GM18870 (cell line): ENCODE measurements around the gene CMKLR1.

ENCODE experiments used
- ATAC-seq: cut with Tn5 transposase; IDR thresholded peaks from one replicate; pipeline ENCODE4 v1.9.1; 2021; ENCODE audit warnings: moderate library complexity; ENCODE audit not compliant: unreplicated experiment

CMKLR1 gene

GRCh38 chr12:108363165-108363564 lies 24.1 kb upstream of the CMKLR1 start:
- ATAC-seq = no peak

GRCh38 chr12:108361606-108362005 lies 22.5 kb upstream of the CMKLR1 start:
- no peak for ATAC-seq

- ATAC-seq = no peak
These were observed 21.4 kb upstream of the CMKLR1 start for GRCh38 chr12:108360487-108360886.

GRCh38 chr12:108360057-108360456 lies 20.9 kb upstream of the CMKLR1 start:
- ATAC-seq = no peak

GRCh38 chr12:108358580-108358965 lies 19.5 kb upstream of the CMKLR1 start:
- ATAC-seq = no peak

GRCh38 chr12:108357834-108358579 lies 18.9 kb upstream of the CMKLR1 start:
- ATAC-seq = no peak

GRCh38 chr12:108356835-108357806 lies 18.0 kb upstream of the CMKLR1 start:
- ATAC-seq = no peak

GRCh38 chr12:108355069-108355468 lies 16.0 kb upstream of the CMKLR1 start:
- ATAC-seq = no peak

GRCh38 chr12:108352591-108352990 lies 13.5 kb upstream of the CMKLR1 start:
- ATAC-seq = no peak

GRCh38 chr12:108350511-108350910 lies 11.4 kb upstream of the CMKLR1 start:
- no peak for ATAC-seq

- ATAC-seq = no peak
These were observed 10.2 kb upstream of the CMKLR1 start for GRCh38 chr12:108349278-108349688.

- no peak for ATAC-seq
These were observed 9.7 kb upstream of the CMKLR1 start for GRCh38 chr12:108348842-108349241.

- ATAC-seq = no peak
These were observed 7.9 kb upstream of the CMKLR1 start for GRCh38 chr12:108346727-108347710.

GRCh38 chr12:108345716-108346633 lies 6.9 kb upstream of the CMKLR1 start:
- no peak for ATAC-seq

GRCh38 chr12:108342985-108343384 lies 3.9 kb upstream of the CMKLR1 start:
- no peak for ATAC-seq

- ATAC-seq = no peak
These were observed 3.0 kb upstream of the CMKLR1 start for GRCh38 chr12:108341854-108342847.

GRCh38 chr12:108341356-108341755 lies 2.2 kb upstream of the CMKLR1 start:
- no peak for ATAC-seq

- no peak for ATAC-seq
These were observed 926 bp upstream of the CMKLR1 start for GRCh38 chr12:108340037-108340436.
